NCI-H2029 treated with DMSO at 0.1 percent for 48 hours (cell line): ENCODE results near the gene PLA2G12B.
"Not testable (repeated sequence)": the region's sequence is repeated elsewhere in the genome, so short reads cannot be mapped to it uniquely, and the experiment has no call there.

Experiments
- DNase-seq: peaks from one replicate; lab custom pipeline; 2025; lab: John Stamatoyannopoulos, UW

The PLA2G12B gene

GRCh38 chr10:72954596-72955554 is at the start of gene PLA2G12B:
Gene PLA2G12B, minus strand, starts transcription at chr10:72954806. Its CDS starts 121 bp downstream, at chr10:72954685.
- peak; percentile 64 for DNase-seq

GRCh38 chr10:73003822-73004221 is 49.2 kb upstream of the PLA2G12B start:
- no peak for DNase-seq

GRCh38 chr10:73000973-73001372 is 46.4 kb upstream of the PLA2G12B start:
- no peak for DNase-seq

GRCh38 chr10:72997099-72997498 is 42.5 kb upstream of the PLA2G12B start:
- DNase-seq = no peak

- not testable (repeated sequence) for DNase-seq
These were observed 40.9 kb upstream of the PLA2G12B start for GRCh38 chr10:72995459-72995858.

- not testable (repeated sequence) for DNase-seq
These were observed 35.2 kb upstream of the PLA2G12B start for GRCh38 chr10:72989771-72990170.

- not testable (repeated sequence) for DNase-seq
These were observed 30.0 kb upstream of the PLA2G12B start for GRCh38 chr10:72984618-72985017.

- no peak for DNase-seq
These were observed 27.4 kb upstream of the PLA2G12B start for GRCh38 chr10:72981882-72982529.

GRCh38 chr10:72981028-72981881 is 26.6 kb upstream of the PLA2G12B start:
- DNase-seq = no peak

- DNase-seq = no peak
These were observed 25.7 kb upstream of the PLA2G12B start for GRCh38 chr10:72980348-72980747.

- no peak for DNase-seq
These were observed 25.1 kb upstream of the PLA2G12B start for GRCh38 chr10:72979709-72980108.

GRCh38 chr10:72976886-72977285 is 22.3 kb upstream of the PLA2G12B start:
- no peak for DNase-seq

- DNase-seq = no peak
These were observed 1.4 kb upstream of the PLA2G12B start for GRCh38 chr10:72956001-72956400.

GRCh38 chr10:72954230-72954595 is 393 bp downstream of the PLA2G12B start:
- no peak for DNase-seq

GRCh38 chr10:72953687-72954086 is 919 bp downstream of the PLA2G12B start:
- DNase-seq = no peak

GRCh38 chr10:72952642-72953158 is 1.9 kb downstream of the PLA2G12B start:
- DNase-seq = peak; percentile 21

GRCh38 chr10:72952189-72952588 is 2.4 kb downstream of the PLA2G12B start:
- DNase-seq = no peak

GRCh38 chr10:72951760-72952159 is 2.8 kb downstream of the PLA2G12B start:
- no peak for DNase-seq

GRCh38 chr10:72948762-72949161 is 5.8 kb downstream of the PLA2G12B start:
- DNase-seq = no peak

GRCh38 chr10:72946963-72947362 is 7.6 kb downstream of the PLA2G12B start:
- DNase-seq = no peak

- DNase-seq = no peak
These were observed 10.9 kb downstream of the PLA2G12B start for GRCh38 chr10:72943498-72944234.
